Measurements from ENCODE around the gene IP6K3.
A peak's percentile ranks its signal among the peaks of the same experiment; 100 is the strongest.

Gene IP6K3

GRCh38 chr6:33777398-33778388 lies 31.0 kb upstream of the IP6K3 start:
- no peak for DNase-seq

GRCh38 chr6:33776764-33777163 lies 30.1 kb upstream of the IP6K3 start:
- DNase-seq, result no peak

GRCh38 chr6:33776186-33776585 lies 29.5 kb upstream of the IP6K3 start:
- no peak for DNase-seq

GRCh38 chr6:33774774-33775173 lies 28.1 kb upstream of the IP6K3 start:
- no peak for DNase-seq

- DNase-seq, result no peak
Measured at GRCh38 chr6:33772902-33773472, 26.3 kb upstream of the IP6K3 start.

GRCh38 chr6:33772082-33772830 lies 25.6 kb upstream of the IP6K3 start:
- DNase-seq, result no peak

GRCh38 chr6:33771146-33772081 lies 24.7 kb upstream of the IP6K3 start:
- DNase-seq, result peak; percentile 32 to 62

- no peak for DNase-seq
Measured at GRCh38 chr6:33770833-33771145, 24.1 kb upstream of the IP6K3 start.

- DNase-seq, result no peak
Measured at GRCh38 chr6:33770124-33770832, 23.6 kb upstream of the IP6K3 start.

GRCh38 chr6:33769248-33769821 lies 22.6 kb upstream of the IP6K3 start:
- DNase-seq, result no peak

- DNase-seq, result peak; percentile 61 to 92
Measured at GRCh38 chr6:33768644-33769120, 22.0 kb upstream of the IP6K3 start.

- DNase-seq, result no peak
Measured at GRCh38 chr6:33766921-33767907, 20.5 kb upstream of the IP6K3 start.

- no peak for DNase-seq
Measured at GRCh38 chr6:33765368-33765767, 18.7 kb upstream of the IP6K3 start.

- no peak for DNase-seq
Measured at GRCh38 chr6:33764036-33764435, 17.3 kb upstream of the IP6K3 start.

- DNase-seq, result no peak
Measured at GRCh38 chr6:33763483-33763882, 16.8 kb upstream of the IP6K3 start.

- DNase-seq, result no peak
Measured at GRCh38 chr6:33762713-33763112, 16.0 kb upstream of the IP6K3 start.

- peak; percentile 19 to 41 for DNase-seq
Measured at GRCh38 chr6:33761922-33762629, 15.4 kb upstream of the IP6K3 start.

GRCh38 chr6:33761581-33761921 lies 14.8 kb upstream of the IP6K3 start:
- DNase-seq, result no peak

GRCh38 chr6:33759887-33760629 lies 13.4 kb upstream of the IP6K3 start:
- no peak for DNase-seq
